PC-3 (cell line): ENCODE data around the gene ST6GALNAC4. TPM values are rescaled to one million over a fixed set of nuclear protein-coding genes. Genes with fewer than 3 reads are reported as not detected.

Experiments used
- ATAC-seq: fragments of 200-7000 bp; cut with Tn5 transposase; 2 replicates; pipeline ENCODE4 v1.9.1; 2020; ENCODE audit warnings: mild to moderate bottlenecking, moderate library complexity
- BruUV-seq: library from RNA; stranded (reverse); fragments of 400-500 nt; replicated peaks from 2 replicates; lab custom pipeline; 2021; lab: Mats Ljungman, UMichigan
- CTCF ChIA-PET: fragments of 300-600 bp; sonication (Branson Sonifier 250); formaldehyde crosslinking; loops from one replicate; lab custom pipeline; 2022; ENCODE audit warnings: antibody characterized with exemption; lab: Charles Lee
- POLR2A ChIA-PET: fragments of 300-600 bp; sonication (Branson Sonifier 250); formaldehyde crosslinking; loops from one replicate; lab custom pipeline; 2022; ENCODE audit warnings: antibody characterized with exemption; ENCODE audit not compliant: unreplicated experiment; lab: Charles Lee
- DNase-seq: peaks from one replicate; pipeline ENCODE4 v3.0.0-alpha.2; 2015
- H2AFZ ChIP-seq: fragments of 300-600 bp; sonication (generic); 2 replicates; pipeline ENCODE4 v1.6.0; 2016; ENCODE audit warnings: antibody characterized with exemption, low read length
- H3F3A ChIP-seq: fragments of 300-600 bp; sonication (generic); one replicate; pipeline ENCODE4 v1.6.0; 2017; ENCODE audit warnings: antibody characterized with exemption, low read length, control low read depth, mild to moderate bottlenecking; ENCODE audit not compliant: unreplicated experiment
- H3K27ac ChIP-seq: fragments of 300-600 bp; sonication (generic); 2 replicates; pipeline ENCODE4 v1.5.1; 2016; ENCODE audit warnings: mild to moderate bottlenecking, low read length
- H3K27me3 ChIP-seq: fragments of 300-600 bp; sonication (generic); 2 replicates; pipeline ENCODE4 v1.6.1; 2016; ENCODE audit warnings: low read length, mixed read lengths
- H3K36me3 ChIP-seq: fragments of 300-600 bp; sonication (generic); 2 replicates; pipeline ENCODE4 v1.6.1; 2016; ENCODE audit warnings: low read depth, mixed run types, low read length, mixed read lengths
- H3K4me1 ChIP-seq: fragments of 300-600 bp; sonication (generic); 2 replicates; pipeline ENCODE4 v1.5.1; 2016; ENCODE audit warnings: low read length; ENCODE audit not compliant: insufficient read depth
- H3K4me2 ChIP-seq: fragments of 300-600 bp; sonication (generic); 2 replicates; pipeline ENCODE4 v1.6.0; 2016; ENCODE audit warnings: low read length
- H3K4me3 ChIP-seq: fragments of 300-600 bp; sonication (generic); 2 replicates; pipeline ENCODE4 v1.5.1; 2016; ENCODE audit warnings: mild to moderate bottlenecking, low read length, mixed read lengths
- H3K79me2 ChIP-seq: fragments of 300-600 bp; sonication (generic); 2 replicates; pipeline ENCODE4 v1.6.1; 2017; ENCODE audit warnings: low read length, mixed read lengths
- H3K9ac ChIP-seq: fragments of 300-600 bp; sonication (generic); 2 replicates; pipeline ENCODE4 v1.6.0; 2016; ENCODE audit warnings: mild to moderate bottlenecking, low read length
- H3K9me2 ChIP-seq: fragments of 300-600 bp; sonication (generic); replicated peaks from 2 replicates; pipeline ENCODE4 v1.6.1; 2016; ENCODE audit warnings: mixed run types, low read length, mixed read lengths
- H3K9me3 ChIP-seq: fragments of 300-600 bp; sonication (generic); 2 replicates; pipeline ENCODE4 v1.6.1; 2016; ENCODE audit warnings: low read length, mixed read lengths
- H4K20me1 ChIP-seq: fragments of 300-600 bp; sonication (generic); 2 replicates; pipeline ENCODE4 v1.6.1; 2016; ENCODE audit warnings: low read length, mixed read lengths
- CTCF ChIP-seq: fragments of 300-600 bp; sonication (generic); conservative IDR thresholded peaks from 2 replicates; pipeline ENCODE4 v1.5.1; 2017; ENCODE audit warnings: antibody characterized with exemption, low read depth, mild to moderate bottlenecking, low read length
- EZH2 ChIP-seq: fragments of 300-600 bp; sonication (generic); IDR thresholded peaks from one replicate; pipeline ENCODE4 v1.6.1; 2017; ENCODE audit warnings: antibody characterized with exemption, mild to moderate bottlenecking, low read length; ENCODE audit not compliant: unreplicated experiment
- EZH2phosphoT487 ChIP-seq: fragments of 300-600 bp; sonication (generic); IDR thresholded peaks from 2 replicates; pipeline ENCODE4 v1.6.1; 2018; ENCODE audit warnings: mild to moderate bottlenecking, antibody characterized with exemption, low read length, borderline replicate concordance
- intact Hi-C: fragments of 100-400 bp; cut with micrococcal nuclease; formaldehyde crosslinking; loops from 2 replicates; pipeline ENCODE4 v1.9.0; 2023
- total RNA-seq: library from RNA; depleted of rRNA; stranded (reverse); fragments of >200 nt; gene quantifications from 2 replicates; pipeline ENCODE4 v1.2.3, GENCODE V29; 2014

ST6GALNAC4 gene
- total RNA-seq, 1 experiment from 2014 or later = 26.9 TPM

- POLR2A ChIA-PET = no interaction called here
- Histone ChIP-seq H3K79me2 (peaks cover 16% of the 10 kb centered on the region), H3K9me3 (no peaks in the 10 kb centered on the region), H3K4me3 (no peak overlapping the region), H3K36me3 (no peaks in the 10 kb centered on the region), H4K20me1 (no peaks in the 10 kb centered on the region), H3K27me3 (no peaks in the 10 kb centered on the region), H3F3A (no peaks in the 10 kb centered on the region), H3K9me2 (no peaks in the 10 kb centered on the region), H3K9ac (no peak overlapping the region), H2AFZ (no peak overlapping the region), H3K4me2 (peak overlapping the region; percentile 67), H3K27ac (peak overlapping the region; percentile 28), H3K4me1 (peaks cover 17% of the 10 kb centered on the region)
- ATAC-seq (peak; percentile 56), DNase-seq (peak; percentile 47)
- CTCF ChIA-PET = no interaction called here
- BruUV-seq = no TSS peak
- no peak for TF ChIP-seq CTCF
- intact Hi-C loops = loop anchor here (5.0 kb wide), 1 partner anchor 43 kb away; the partner anchor contains the start of gene ST6GALNAC4
These were observed 42.3 kb downstream of the ST6GALNAC4 start for GRCh38 chr9:127874301-127875221.

DNA sequence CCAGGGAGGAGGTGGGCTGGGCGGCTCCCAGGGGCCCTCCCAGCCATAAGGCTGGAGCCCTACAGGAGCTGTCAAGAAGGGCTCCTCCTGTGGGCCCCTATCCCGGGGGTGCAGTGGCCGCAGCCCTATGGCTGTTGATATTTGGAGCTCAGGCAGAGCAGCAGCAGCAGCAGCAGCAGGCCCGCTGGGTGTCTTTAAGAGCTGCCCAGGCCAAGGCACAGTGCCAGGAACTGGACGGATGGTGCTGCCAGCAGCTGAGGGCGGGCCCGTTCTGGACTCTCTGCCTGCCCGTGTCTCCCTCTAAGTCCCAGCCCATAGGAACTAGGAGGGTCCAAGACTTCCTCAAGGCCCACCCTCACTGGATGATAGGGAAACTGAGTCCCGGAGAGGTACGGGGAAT lies 43.0 kb downstream of the ST6GALNAC4 start:
- no peaks in the 10 kb centered on the region for H4K20me1 ChIP-seq
- H2AFZ ChIP-seq = no peak overlapping the region
- ATAC-seq (no peak), DNase-seq (no peak)
- no peaks in the 10 kb centered on the region for H3K9me3 ChIP-seq
- CTCF ChIA-PET = no interaction called here
- H3K4me3 ChIP-seq = no peak overlapping the region
- no peaks in the 10 kb centered on the region for H3K36me3 ChIP-seq
- no peaks in the 10 kb centered on the region for H3K27me3 ChIP-seq
- no peaks in the 10 kb centered on the region for H3K9me2 ChIP-seq
- TF ChIP-seq EZH2phosphoT487 = no peak
- TF ChIP-seq CTCF = no peak
- no peak for TF ChIP-seq EZH2
- no peak overlapping the region for H3K9ac ChIP-seq
- no peak overlapping the region for H3K27ac ChIP-seq
- peaks cover 16% of the 10 kb centered on the region for H3K79me2 ChIP-seq
- POLR2A ChIA-PET = no interaction called here
- intact Hi-C loops = no loop called here
- H3K4me1 ChIP-seq = peaks cover 17% of the 10 kb centered on the region
- no TSS peak for BruUV-seq
- H3F3A ChIP-seq = no peaks in the 10 kb centered on the region
- peak overlapping the region; percentile 67 for H3K4me2 ChIP-seq

- Histone ChIP-seq H3K36me3 (no peaks in the 10 kb centered on the region), H3K9ac (no peak overlapping the region), H3K27me3 (no peaks in the 10 kb centered on the region), H3K27ac (no peak overlapping the region), H3F3A (no peaks in the 10 kb centered on the region), H3K4me1 (peaks cover 17% of the 10 kb centered on the region), H3K4me2 (no peak overlapping the region), H3K79me2 (peaks cover 16% of the 10 kb centered on the region), H3K4me3 (no peak overlapping the region), H2AFZ (no peak overlapping the region), H4K20me1 (no peaks in the 10 kb centered on the region), H3K9me2 (no peaks in the 10 kb centered on the region), H3K9me3 (no peaks in the 10 kb centered on the region)
- BruUV-seq = no TSS peak
- intact Hi-C loops = no loop called here
- ATAC-seq (no peak), DNase-seq (no peak)
- ChIA-PET CTCF (no interaction called here), POLR2A (no interaction called here)
- TF ChIP-seq CTCF (no peak), EZH2phosphoT487 (no peak), EZH2 (no peak)
These were observed 43.6 kb downstream of the ST6GALNAC4 start for GRCh38 chr9:127873223-127873691.
